G401 (cell line): ENCODE measurements around the gene PRKAR2B. TPM values are rescaled to one million over a fixed set of nuclear protein-coding genes. Genes with fewer than 3 reads are reported as not detected.
A peak's percentile ranks its signal among the peaks of the same experiment; 100 is the strongest.
"Not testable (repeated sequence)": the region's sequence is repeated elsewhere in the genome, so short reads cannot be mapped to it uniquely, and the experiment has no call there.

Experiments
- DNase-seq: peaks from one replicate; pipeline ENCODE4 v3.0.0-alpha.2; 2015; ENCODE audit warnings: low spot score
- in situ Hi-C: cut with HindIII; loops from 2 replicates; pipeline ENCODE4 v1.10.0; 2016; ENCODE audit warnings: low sequenced_read_pairs, mixed read lengths
- total RNA-seq: library from RNA; depleted of rRNA; stranded (reverse); fragments of >200 nt; shearing (Covaris generic); gene quantifications from 2 replicates; pipeline ENCODE4 v1.2.3, GENCODE V29; 2014

PRKAR2B gene
- total RNA-seq, 1 experiment from 2014 or later, result 104 TPM

GRCh38 chr7:107045195-107045960 is 873 bp downstream of the PRKAR2B start:
- in situ Hi-C loops, result no loop called here
- DNase-seq, result peak; percentile 57

DNA sequence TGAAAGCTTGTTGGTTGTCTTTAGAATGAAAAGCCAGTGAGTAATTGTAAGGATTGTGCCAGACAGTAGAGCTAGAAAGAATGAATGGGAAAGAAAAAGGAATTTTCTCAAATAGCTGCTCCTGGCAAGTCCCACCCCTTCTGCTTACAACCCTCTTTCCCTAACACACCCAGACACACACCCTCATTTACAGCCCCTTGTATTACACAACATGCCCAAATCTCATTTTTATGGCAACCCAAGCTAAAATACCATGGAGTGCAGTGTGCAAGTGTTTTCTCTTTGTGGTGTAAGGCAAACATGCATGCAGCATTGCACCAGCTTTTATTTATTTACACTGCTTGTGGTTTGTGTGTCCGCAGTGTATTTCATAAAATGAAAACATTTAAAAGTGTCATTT is 1.5 kb downstream of the PRKAR2B start:
- in situ Hi-C loops, result no loop called here
- peak; percentile 31 for DNase-seq

DNA sequence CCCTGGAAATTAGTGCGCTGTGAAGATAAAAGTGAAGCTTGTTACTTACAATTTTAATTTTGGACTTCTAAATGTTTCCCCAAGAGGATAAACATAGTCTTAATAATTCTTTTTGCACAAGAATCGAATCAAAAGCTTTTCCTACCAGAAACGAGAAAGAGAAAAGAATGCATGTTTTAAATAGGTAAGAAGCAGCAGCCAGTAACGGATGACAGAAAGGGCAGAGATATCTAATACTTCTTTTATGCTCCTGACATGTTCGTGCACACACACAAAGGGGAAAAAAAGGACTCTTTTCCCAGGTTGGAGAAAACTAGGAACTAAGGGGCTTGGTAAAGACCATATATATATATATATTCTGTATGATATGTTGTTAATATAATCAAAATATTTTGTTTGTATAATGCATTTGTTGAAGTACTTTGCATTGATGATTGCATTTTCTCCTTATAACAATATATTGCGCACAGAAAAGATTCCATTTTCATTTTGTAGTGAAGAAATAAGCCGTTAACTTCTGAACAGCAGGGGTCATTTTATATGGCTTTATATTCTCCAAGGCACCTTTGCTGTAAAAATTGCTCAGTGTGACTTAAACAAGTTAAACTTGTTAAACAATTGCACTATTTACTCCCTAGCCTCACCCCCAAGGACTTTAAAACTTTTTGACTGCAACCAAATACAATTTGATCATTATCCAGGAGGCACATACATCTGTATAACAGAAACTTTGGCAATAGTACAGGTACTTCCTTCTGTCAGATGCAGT is 2.2 kb downstream of the PRKAR2B start:
- in situ Hi-C loops, result no loop called here
- no peak for DNase-seq

GRCh38 chr7:107047902-107048782 is 3.6 kb downstream of the PRKAR2B start:
- DNase-seq, result no peak
- in situ Hi-C loops, result no loop called here

- in situ Hi-C loops, result no loop called here
- no peak for DNase-seq
Observed at GRCh38 chr7:107048783-107049418, 4.4 kb downstream of the PRKAR2B start.

DNA sequence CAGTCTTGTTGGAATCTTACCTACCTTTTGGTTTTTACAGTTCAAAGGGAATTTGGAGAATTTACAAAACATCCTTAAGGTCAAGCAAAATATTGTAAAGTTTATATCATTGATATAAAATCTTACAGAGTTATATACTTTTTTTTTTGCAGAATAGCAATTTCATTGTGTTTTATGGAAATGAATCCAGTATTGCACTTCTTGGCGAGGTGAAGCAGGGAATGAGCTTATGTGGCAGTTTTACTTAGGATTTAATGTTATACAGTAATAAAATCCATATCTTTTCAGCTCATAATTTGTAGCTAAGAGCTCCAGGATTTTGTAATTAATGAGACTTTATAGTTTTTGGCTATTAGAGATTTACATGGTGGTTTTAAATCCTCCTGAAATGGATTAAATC is 5.0 kb downstream of the PRKAR2B start:
- in situ Hi-C loops, result no loop called here
- DNase-seq, result no peak

- DNase-seq, result no peak
- in situ Hi-C loops, result no loop called here
Observed at GRCh38 chr7:107049971-107050532, 5.5 kb downstream of the PRKAR2B start.

DNA sequence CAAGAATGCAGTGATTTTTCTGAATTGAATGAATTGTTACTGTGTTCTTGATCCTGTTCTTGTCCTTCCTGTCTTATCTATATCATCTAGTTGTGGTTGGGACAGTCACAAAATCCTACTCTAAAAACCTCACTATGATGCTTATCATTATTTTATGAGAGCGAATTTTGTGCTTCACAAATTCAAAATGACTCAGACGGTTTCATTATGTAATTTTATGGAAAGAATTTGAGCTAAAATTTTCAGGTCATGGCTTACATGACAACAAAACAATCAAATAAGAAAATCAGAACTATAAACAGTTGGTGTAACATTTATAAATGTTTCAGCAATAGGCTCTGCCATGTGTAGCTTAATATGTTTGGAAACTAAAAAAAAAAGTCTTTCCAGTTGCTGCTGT is 6.9 kb downstream of the PRKAR2B start:
- no peak for DNase-seq
- in situ Hi-C loops, result no loop called here

GRCh38 chr7:107054965-107055364 is 10.5 kb downstream of the PRKAR2B start:
- DNase-seq, in situ Hi-C loops: not testable (repeated sequence)

GRCh38 chr7:107056058-107056457 is 11.6 kb downstream of the PRKAR2B start:
- in situ Hi-C loops, DNase-seq: not testable (repeated sequence)

DNA sequence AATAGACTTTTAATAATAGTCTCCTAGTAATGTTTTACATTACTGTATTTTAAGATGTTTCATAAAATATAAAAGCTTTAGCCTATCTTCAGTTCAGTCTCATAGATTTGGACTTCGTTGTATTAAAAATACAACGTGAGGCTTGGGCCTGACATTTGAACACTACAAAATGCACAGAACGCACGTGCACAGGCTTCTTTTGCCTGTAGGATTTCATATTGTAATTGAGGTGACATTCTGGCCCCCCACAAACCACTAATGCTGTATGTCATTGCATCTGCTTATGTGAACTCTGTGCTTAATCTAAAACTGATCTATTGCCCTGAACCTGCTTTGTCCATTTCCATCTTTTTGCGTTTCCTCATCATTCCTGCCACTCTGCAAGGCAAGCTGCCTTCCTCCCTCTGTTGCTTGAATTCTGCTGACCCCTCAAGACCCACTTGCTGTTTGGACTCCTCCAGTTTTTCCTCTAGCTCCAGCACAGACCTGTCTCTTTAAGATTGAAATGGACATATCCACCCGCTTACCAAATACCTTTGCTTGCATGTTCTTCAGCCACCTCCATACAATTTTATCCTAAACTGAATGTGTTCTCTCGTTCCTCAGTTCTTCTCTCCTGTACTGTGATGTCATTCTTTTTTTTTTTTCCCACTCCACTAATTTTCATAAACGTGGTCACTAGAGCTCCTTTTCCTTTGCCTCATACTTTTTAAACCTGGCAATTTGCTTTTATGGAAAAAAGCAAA is 12.4 kb downstream of the PRKAR2B start:
- DNase-seq, result no peak

GRCh38 chr7:107057474-107057833 is 12.9 kb downstream of the PRKAR2B start:
- no peak for DNase-seq
- in situ Hi-C loops, result no loop called here

More for the DNA sequence above, 12.4 kb downstream of the PRKAR2B start:
- in situ Hi-C loops, result no loop called here

- in situ Hi-C loops, result no loop called here
- no peak for DNase-seq
Observed at GRCh38 chr7:107059468-107059867, 15.0 kb downstream of the PRKAR2B start.

DNA sequence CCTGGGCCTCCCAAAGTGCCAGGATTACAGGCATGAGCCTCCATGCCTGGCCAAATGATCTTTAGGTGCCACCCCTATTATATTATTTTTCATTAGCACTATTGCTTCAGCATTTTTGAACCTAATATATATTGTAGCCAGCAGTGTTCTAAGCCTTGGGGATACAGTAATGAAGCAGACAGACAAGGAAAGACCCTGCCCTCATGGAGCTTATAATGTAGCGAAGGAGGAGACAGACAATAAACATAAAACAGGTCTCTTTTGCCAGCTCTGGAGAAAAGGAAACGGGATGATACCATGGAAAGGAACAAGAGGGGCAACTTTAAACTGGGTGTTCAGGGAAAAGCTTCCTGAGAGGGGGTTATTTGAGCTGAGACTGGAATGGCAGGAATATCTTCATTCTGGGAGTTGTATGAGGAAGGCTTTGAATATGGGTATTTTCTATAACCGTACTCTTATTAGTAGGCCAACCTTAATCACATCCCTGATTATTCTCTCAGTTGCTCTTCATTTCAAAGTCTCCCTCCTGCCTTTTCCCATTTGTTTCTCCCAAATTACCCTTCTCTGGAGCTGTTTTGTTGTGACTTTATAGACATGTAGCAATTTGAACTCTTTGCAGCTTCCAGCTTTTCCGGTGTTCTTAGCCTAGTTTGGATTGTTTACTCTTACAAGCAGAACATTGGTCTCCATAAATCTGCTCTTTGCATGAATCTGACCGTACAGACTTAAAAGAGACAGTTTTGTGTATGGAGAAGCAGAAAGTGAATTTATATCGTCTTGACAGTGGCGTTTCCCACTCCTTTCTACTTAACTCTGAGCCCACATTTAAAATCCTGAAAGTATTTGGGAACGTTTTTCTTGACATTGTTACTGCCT is 19.0 kb downstream of the PRKAR2B start:
- DNase-seq, result no peak
- in situ Hi-C loops, result no loop called here

GRCh38 chr7:107064255-107064654 is 19.8 kb downstream of the PRKAR2B start:
- no peak for DNase-seq
- in situ Hi-C loops, result no loop called here

- DNase-seq, result no peak
- in situ Hi-C loops, result no loop called here
Observed at GRCh38 chr7:107065929-107066247, 21.4 kb downstream of the PRKAR2B start.

DNA sequence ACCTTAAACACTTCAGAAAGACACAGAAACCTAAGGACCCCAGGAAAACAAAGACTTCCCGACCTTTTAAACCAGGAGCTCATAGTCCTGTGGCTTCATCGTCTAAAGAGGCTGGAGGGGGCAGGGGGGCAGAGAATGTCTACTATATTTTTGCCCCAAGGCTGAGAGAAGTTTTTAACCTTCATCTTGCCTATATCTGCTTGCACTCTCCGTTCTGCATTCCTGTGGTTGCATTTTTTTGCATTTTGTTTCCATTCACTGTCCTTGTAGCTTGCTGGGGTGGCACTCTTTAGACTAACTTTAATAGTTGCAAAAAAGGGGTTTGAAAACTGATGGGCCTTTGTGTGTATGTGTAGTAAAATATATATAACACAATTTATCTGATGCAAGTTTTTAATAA is 23.7 kb downstream of the PRKAR2B start:
- no peak for DNase-seq
- in situ Hi-C loops, result no loop called here

DNA sequence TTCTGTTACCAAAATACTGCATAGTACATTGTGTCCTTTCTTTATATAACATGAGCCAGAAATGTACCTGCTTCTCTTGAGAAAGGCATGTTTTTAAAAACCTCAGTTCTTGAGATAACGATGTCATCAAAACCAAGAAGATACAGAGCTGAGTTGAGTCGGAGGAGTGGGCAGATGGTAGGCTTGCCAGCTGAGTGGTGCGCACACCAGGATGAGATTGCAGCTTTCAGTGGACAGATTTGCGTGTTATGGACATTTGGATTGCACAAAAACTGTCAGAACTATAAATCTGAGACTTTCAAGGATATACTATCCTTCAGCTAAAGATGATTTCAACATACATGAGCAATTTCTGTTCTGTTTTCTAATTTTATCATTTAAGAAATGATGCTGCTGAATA is 25.0 kb downstream of the PRKAR2B start:
- in situ Hi-C loops, result no loop called here
- no peak for DNase-seq
